Body of pancreas (tissue), 4 donors: ENCODE data around the gene RAB40A. TPM values are rescaled to one million over a fixed set of nuclear protein-coding genes. Genes with fewer than 3 reads are reported as not detected.

ENCODE experiments used
- ATAC-seq: fragments of 150-250 bp; one replicate; pipeline ENCODE4 v1.9.1; 2016
- DNase-seq, 4 donors: peaks; one replicate each; pipeline ENCODE4 v3.0.0-alpha.2; 2019
- H3K27ac ChIP-seq, 4 donors: fragments of 200-600 bp; sonication (generic); 1 replicate in 3 of 4; 2 replicates in 1 of 4; pipeline versions ENCODE4 v1.5.1 to v1.6.1; 2016 to 2019; ENCODE audit warnings: mild to moderate bottlenecking in 1 of 4, mixed read lengths in 1 of 4, moderate library complexity in 1 of 4
- H3K27me3 ChIP-seq, 2 donors: fragments of 200-600 bp; sonication (generic); one replicate each; pipeline ENCODE4 v1.6.0; 2016; ENCODE audit warnings: mild to moderate bottlenecking in 1 of 2
- H3K36me3 ChIP-seq, 2 donors: fragments of 200-600 bp; sonication (generic); replicated peaks in 1 of 2; 2 replicates each; pipeline ENCODE4 v1.5.1; 2016; ENCODE audit warnings: low read depth in 2 of 2; ENCODE audit not compliant: insufficient read depth in 1 of 2
- H3K4me1 ChIP-seq: fragments of 200-600 bp; sonication (generic); one replicate; pipeline ENCODE4 v1.6.0; 2016
- H3K4me3 ChIP-seq, 2 donors: fragments of 200-600 bp; sonication (generic); 1 replicate in 1 of 2; 2 replicates in 1 of 2; pipeline ENCODE4 v1.5.1; 2016 to 2019
- H3K9me3 ChIP-seq, 3 donors: fragments of 200-600 bp; sonication (generic); 1 replicate in 2 of 3; 2 replicates in 1 of 3; pipeline ENCODE4 v1.5.1; 2016
- CTCF ChIP-seq, 7 experiments: fragments of 450-650 bp in 4 of 7; fragments of 200-600 bp in 3 of 7; sonication (generic) in 3 of 7; IDR thresholded peaks; one replicate each; pipeline ENCODE4 v1.5.1; 2016 to 2019; ENCODE audit warnings: antibody characterized with exemption in 7 of 7
- POLR2A ChIP-seq, 3 donors: fragments of 450-650 bp; IDR thresholded peaks; one replicate each; pipeline ENCODE4 v1.6.1; 2016; ENCODE audit warnings: antibody characterized with exemption in 3 of 3, mild to moderate bottlenecking in 2 of 3
- WGBS, 2 donors: methylation state at CpG; one replicate each; pipeline ENCODE4 v1.1.5; 2017; 5-methylcytosine and 5-hydroxymethylcytosine counted together
- intact Hi-C: fragments of 100-400 bp; cut with DNase I; formaldehyde crosslinking; loops from one replicate; pipeline ENCODE4 v1.15.1; 2023
- total RNA-seq, 2 donors: library from RNA; depleted of rRNA; stranded (reverse); fragments of >200 nt; gene quantifications; one replicate each; pipeline ENCODE4 v1.1.0, GENCODE V29; 2016

RAB40A gene
- total RNA-seq, 2 donors from 2014 or later, result 0.52 TPM; not detected in 1

- Histone ChIP-seq H3K4me3 (no peak overlapping the region), H3K36me3 (no peaks in the 10 kb centered on the region), H3K9me3 (no peaks in the 10 kb centered on the region), H3K27ac (no peak overlapping the region), H3K27me3 (no peaks in the 10 kb centered on the region), H3K4me1 (no peaks in the 10 kb centered on the region)
- no peak for TF ChIP-seq CTCF (IDR thresholded peaks at IDR 0.05)
- no peak for TF ChIP-seq POLR2A (IDR thresholded peaks at IDR 0.05)
- intact Hi-C loops, result no loop called here
- ATAC-seq (no peak), DNase-seq (peak in 1 of 4 donors; percentile 47)
- 49 to 67% methylated on average over 2 of the region's 2 CpGs for WGBS, 2 donors
Measured at GRCh38 chrX:103556963-103557612, 37.8 kb upstream of the RAB40A start.

- Histone ChIP-seq H3K4me1 (no peaks in the 10 kb centered on the region), H3K36me3 (no peaks in the 10 kb centered on the region), H3K27me3 (no peaks in the 10 kb centered on the region), H3K9me3 (no peaks in the 10 kb centered on the region), H3K4me3 (no peak overlapping the region), H3K27ac (no peak overlapping the region)
- 32 to 68% methylated on average over 11 to 19 of the region's 19 CpGs for WGBS, 2 donors
- intact Hi-C loops, result no loop called here
- peak; percentile 11 to 45 (median 30) for DNase-seq
- ATAC-seq, result no peak
- TF ChIP-seq CTCF (IDR thresholded peaks at IDR 0.05) (no peak), POLR2A (IDR thresholded peaks at IDR 0.05) (no peak)
Measured at GRCh38 chrX:103554687-103555424, 35.6 kb upstream of the RAB40A start.

GRCh38 chrX:103552236-103552635, 32.9 kb upstream of the RAB40A start:
- no peak overlapping the region for H3K4me3 ChIP-seq
- WGBS, 2 donors, result 8 to 28% methylated on average over 1 of the region's 1 CpG
- H3K9me3 ChIP-seq, result no peaks in the 10 kb centered on the region
- H3K36me3 ChIP-seq, result no peaks in the 10 kb centered on the region
- intact Hi-C loops, result no loop called here
- DNase-seq (peak in 1 of 4 donors; percentile 3), ATAC-seq (peak; percentile 73)
- H3K4me1 ChIP-seq, result no peaks in the 10 kb centered on the region
- H3K27ac ChIP-seq, result peak overlapping the region in 1 of 4 donors; percentile 36
- H3K27me3 ChIP-seq, result no peaks in the 10 kb centered on the region
- no peak for TF ChIP-seq CTCF (IDR thresholded peaks at IDR 0.05)
- no peak for TF ChIP-seq POLR2A (IDR thresholded peaks at IDR 0.05)

GRCh38 chrX:103550415-103551051, 31.2 kb upstream of the RAB40A start:
- H3K4me3 ChIP-seq, result no peak overlapping the region
- H3K9me3 ChIP-seq, result no peaks in the 10 kb centered on the region
- H3K27me3 ChIP-seq, result no peaks in the 10 kb centered on the region
- ATAC-seq (no peak), DNase-seq (no peak)
- no peak overlapping the region for H3K27ac ChIP-seq
- H3K4me1 ChIP-seq, result no peaks in the 10 kb centered on the region
- 71 to 83% methylated on average over 3 of the region's 3 CpGs for WGBS, 2 donors
- H3K36me3 ChIP-seq, result no peaks in the 10 kb centered on the region
- TF ChIP-seq POLR2A (IDR thresholded peaks at IDR 0.05) (no peak), CTCF (IDR thresholded peaks at IDR 0.05) (no peak)
- intact Hi-C loops, result no loop called here
